Gastroesophageal sphincter (tissue), 3 donors: ENCODE measurements around the gene CC2D1A.

Source experiments
- EP300 ChIP-seq: sonication (generic); formaldehyde crosslinking; IDR thresholded peaks from one replicate; pipeline ENCODE4 v1.6.1; 2017; ENCODE audit warnings: antibody characterized with exemption, mild to moderate bottlenecking
- POLR2A ChIP-seq, 2 donors: fragments of 450-650 bp; IDR thresholded peaks; one replicate each; pipeline ENCODE4 v1.6.1; 2017; ENCODE audit warnings: antibody characterized with exemption in 2 of 2, mild to moderate bottlenecking in 2 of 2, moderate library complexity in 1 of 2
- POLR2AphosphoS5 ChIP-seq: sonication (generic); formaldehyde crosslinking; IDR thresholded peaks from one replicate; pipeline ENCODE4 v1.6.1; 2017; ENCODE audit warnings: antibody characterized with exemption
- TF ChIP-seq, protein P1 (sequence below), 4 experiments: fragments of 200-600 bp in 2 of 4; fragments of 450-650 bp in 2 of 4; sonication (generic) in 1 of 4; IDR thresholded peaks; one replicate each; pipeline ENCODE4 v1.5.1; 2017 to 2019; ENCODE audit warnings: antibody characterized with exemption in 4 of 4, mild to moderate bottlenecking in 2 of 4, moderate library complexity in 2 of 4

GRCh38 chr19:13976446-13976845, 70.4 kb downstream of the CC2D1A start:
- TF ChIP-seq, protein P1, sequence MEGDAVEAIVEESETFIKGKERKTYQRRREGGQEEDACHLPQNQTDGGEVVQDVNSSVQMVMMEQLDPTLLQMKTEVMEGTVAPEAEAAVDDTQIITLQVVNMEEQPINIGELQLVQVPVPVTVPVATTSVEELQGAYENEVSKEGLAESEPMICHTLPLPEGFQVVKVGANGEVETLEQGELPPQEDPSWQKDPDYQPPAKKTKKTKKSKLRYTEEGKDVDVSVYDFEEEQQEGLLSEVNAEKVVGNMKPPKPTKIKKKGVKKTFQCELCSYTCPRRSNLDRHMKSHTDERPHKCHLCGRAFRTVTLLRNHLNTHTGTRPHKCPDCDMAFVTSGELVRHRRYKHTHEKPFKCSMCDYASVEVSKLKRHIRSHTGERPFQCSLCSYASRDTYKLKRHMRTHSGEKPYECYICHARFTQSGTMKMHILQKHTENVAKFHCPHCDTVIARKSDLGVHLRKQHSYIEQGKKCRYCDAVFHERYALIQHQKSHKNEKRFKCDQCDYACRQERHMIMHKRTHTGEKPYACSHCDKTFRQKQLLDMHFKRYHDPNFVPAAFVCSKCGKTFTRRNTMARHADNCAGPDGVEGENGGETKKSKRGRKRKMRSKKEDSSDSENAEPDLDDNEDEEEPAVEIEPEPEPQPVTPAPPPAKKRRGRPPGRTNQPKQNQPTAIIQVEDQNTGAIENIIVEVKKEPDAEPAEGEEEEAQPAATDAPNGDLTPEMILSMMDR (IDR thresholded peaks at IDR 0.05): no peak
- TF ChIP-seq EP300 (no peak), POLR2A (IDR thresholded peaks at IDR 0.05) (no peak), POLR2AphosphoS5 (no peak)
